ENCODE measurements around the gene PTPRD.

Gene PTPRD

DNA sequence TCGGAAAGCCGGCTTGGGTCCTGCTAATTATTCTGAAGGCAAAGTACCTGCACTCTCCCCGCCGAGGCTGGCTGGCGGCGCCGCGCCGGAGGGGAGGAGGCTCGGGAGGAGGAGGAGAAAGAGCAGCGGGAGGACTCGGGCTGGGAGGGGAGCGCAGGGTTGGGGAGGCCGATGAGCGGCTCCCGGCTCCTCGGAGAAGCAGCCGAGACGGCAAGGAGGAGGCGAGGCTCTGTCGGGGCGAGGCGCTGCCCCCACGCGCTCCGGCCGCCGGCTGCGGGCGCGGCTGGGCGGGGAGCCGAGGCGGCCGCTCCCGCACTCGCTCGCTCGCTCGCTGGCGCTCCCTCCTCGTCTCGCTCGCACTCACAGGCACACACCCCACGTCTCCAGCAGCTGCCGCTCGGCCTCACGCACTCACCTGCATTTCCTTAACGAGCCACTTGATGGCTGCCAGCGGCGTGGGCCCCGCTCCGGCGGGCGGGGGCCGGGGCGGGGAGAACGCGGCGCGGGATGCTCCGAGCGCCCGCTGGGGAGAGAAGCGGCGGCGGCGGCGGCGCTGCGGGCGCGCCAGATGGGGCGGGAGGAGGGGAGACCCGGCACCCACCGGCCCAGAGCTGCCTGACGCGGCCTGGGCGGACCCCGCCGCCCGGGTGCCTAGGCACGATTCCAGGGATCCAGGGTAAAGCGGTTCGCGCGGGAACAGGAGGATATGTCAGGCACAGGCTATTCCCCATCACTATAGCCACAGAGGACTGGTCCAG lies at the start of gene PTPRD:
Gene PTPRD, minus strand, starts transcription at position 362 of the 758 bp plus-strand sequence.
- DNase-seq = peak; percentile 92

- DNase-seq = no peak
These were observed 49.2 kb upstream of the PTPRD start for GRCh38 chr9:10661994-10662393.

DNA sequence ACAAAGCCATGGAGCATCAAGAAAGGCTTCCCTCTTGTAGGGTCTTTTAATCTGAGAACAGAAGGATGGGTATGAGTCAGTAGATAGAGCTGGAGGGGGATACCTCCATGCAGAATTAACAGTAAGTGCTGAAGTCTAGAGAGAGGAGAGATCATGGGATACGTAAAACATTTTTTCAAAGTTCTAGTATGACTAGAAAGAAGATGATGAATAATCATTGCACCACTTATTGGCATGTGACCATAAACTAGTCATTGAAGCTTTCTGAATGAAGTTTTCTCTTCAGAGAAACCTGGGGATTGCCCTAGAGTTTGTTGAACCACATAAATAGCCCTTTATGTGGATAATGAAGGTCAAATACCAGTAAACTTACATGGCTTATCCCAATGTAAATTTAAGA lies 48.6 kb upstream of the PTPRD start:
- no peak for DNase-seq

DNA sequence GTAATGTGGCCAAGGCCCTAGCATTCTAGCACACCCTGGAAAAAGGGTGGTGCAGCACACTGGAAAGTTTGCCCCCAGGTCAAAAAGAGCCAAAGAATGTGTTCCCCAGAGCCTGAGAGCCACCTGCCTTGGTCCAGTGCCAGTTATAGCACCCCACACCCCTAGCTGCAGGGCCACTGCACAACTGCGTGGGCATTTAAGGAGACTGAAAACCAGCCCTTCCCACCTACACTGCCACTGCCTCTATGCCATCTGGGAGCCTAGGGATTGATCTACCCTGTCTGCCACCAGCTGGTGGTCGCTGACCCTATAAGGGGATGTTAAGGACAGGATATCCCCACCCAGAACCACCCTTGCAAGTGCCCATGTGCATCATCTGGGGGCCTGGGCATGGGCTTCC lies 38.2 kb upstream of the PTPRD start:
- no peak for DNase-seq

DNA sequence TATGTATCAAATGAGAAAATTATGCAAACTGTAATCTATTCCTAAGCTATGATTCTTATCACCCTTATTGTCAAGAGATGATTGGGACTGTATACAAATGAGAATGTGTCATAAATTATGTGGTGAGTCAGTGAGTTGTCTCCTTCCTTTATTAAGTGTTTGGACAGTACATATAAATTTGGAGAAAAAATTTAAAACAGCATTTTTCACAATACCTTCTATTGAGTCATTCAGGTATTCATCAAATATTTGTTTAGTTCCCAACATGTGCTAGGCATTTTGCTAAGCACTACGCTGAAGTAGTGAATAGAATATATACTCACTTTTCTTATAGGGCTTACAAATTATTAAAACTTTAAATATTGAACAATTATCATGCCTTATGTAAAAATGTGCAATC lies 36.3 kb upstream of the PTPRD start:
- DNase-seq = peak; percentile 21

DNA sequence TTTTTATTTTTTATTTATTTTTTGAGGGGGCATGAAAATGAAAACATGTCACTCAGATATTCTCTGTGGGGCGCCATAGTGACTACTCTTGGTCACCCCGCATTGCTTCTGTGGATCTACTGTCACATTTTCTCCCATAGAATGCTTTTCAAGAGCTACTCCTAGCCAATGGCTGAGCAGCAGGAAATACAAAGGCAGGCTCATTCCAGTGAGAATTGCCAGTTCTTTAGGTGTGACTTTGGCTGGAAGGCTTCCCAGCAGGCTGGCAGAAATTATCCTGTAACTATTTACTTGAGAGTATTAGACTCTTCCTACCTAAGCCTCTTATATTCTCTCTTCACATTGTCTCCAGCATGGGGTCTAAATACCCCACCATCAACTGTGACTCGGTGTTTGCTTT lies 21.0 kb upstream of the PTPRD start:
- peak; percentile 48 for DNase-seq

DNA sequence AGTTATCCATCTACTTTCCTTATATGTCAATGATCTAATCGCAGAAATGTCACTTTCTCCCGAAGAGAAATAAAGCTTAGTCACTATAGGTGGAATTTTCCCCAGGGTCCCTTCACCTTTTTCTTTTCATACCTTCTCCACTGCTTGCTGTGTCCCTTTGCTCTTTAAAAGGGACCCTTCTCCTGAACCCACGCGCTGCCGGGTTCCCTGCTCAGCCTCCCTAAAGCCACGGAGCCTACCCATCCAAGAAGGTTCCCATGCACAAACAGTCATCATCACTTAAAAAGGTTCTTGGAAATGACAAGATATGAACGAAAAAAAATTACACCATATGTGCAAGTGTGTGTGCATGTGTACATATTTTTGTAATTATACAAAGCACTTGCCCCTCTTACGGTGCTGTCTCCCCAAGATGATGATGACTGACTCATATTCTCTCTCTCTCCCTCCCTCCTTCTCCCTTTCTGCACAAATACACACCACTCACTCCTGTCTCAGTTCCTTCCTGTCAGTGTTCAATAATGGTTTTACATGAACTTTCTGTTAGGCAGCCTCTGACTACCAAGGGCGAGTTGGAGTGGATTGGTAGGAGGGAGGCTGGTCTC lies 1.5 kb upstream of the PTPRD start:
- peak; percentile 64 for DNase-seq

- peak; percentile 67 for DNase-seq
These were observed 617 bp upstream of the PTPRD start for GRCh38 chr9:10613419-10613818.

DNA sequence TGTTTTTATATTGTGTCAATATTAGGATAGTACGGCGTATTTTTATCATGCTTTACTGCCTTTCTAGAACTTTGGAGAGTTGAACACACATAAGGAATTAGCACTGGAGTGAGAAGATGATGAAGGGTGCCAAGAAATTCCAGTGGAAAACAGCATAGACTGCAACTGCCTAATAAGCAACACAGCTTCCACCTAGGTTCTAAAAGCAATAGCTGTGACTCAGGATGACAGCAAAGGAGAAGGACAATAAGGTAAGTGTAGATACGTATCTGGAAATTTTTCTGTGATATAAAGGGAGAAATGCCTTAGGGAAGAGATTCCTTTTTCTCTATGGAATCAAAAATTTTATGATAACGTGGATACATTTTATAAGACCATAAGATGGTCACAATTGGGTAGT lies 7.4 kb downstream of the PTPRD start:
- DNase-seq = peak; percentile 26

DNA sequence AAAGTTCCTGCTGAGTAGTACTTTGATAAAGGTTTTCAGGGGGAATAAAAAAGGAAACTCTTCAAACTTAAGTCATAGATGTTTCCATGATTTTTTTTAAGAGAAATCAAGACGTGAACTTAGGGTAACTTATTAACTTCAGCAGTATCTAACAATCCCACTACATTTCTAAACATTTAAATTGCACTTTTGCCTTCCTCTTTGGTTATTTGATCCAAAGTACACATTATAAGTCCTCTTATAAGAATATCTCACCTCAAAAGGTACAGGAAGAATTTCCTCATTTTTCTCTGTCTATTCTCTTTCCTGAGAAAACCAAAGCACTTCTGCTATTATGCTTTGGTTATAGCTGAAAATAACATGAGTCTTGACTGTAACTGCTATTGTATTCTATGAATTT lies 7.9 kb downstream of the PTPRD start:
- DNase-seq = no peak

DNA sequence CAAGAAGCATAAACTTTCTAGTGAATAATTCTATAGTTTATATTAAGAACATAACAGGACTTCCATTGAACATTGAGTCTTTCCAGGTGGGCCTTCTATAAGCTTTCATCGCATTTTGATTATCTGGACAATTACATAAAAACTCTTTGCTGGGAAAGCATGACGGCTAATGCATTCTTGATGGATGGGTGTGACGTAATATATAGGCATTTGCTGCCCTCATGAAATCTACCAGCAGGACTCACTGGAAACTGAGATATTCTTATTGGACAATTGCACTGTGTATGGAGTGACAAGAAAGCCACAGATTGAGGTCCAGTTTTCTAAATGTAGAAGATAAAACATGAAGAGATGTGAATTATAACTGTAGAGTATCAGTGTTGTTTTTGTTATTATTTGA lies 15.0 kb downstream of the PTPRD start:
- peak; percentile 30 for DNase-seq

GRCh38 chr9:10594482-10594881 lies 18.3 kb downstream of the PTPRD start:
- DNase-seq = peak; percentile 60

DNA sequence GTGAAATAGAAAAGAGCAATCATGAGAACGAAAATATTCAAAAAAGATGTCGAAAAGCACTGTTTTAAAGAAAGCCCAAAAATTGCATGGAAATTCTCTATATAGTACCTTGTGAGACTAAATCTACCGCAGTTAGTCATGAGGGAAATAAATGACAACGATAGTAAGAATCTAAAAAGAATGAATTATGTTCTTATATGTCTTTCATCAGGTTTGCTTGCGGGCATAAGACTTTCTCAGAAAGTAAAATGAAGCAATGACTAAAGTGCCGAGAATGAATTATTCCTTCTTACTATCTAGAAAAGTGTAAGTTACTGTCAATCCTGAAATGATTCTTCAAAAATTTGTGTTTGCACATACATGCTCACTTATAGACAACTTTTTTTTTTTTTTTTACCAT lies 26.4 kb downstream of the PTPRD start:
- no peak for DNase-seq

DNA sequence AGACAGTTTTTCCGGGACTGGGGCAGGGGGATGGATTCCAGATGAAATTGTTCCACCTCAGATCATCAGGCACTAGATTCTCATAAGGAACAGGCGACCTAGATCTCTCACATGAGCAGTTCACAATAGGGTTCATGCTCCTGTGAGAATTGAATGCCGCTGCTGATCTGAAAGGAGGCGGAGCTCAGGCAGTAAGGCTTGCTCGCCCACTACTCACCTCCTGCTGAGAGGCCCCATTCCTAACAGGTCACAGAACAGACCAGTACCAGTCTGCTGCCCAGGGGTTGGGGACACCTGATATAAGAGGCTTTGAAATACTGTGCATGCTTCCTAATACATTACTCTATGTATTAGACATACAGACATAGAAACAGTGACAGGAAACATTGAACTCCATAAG lies 41.1 kb downstream of the PTPRD start:
- no peak for DNase-seq

DNA sequence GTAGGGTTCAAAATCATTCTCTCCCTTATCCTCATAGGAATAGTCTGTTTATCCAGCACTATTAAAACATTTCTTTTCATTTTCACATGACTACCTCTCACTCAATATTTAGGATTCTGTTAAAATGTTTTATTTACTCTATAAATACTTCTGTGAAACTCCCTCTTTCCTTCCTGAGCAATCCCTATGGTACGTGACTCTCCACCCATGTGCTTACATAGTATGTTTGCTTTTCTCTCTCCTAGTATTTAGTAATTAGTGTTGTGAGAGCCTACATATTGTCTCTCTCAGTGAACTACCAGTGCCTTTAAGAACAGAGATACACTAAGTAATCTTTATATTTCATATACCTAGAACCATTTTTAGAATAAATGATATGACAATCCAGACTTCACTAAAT lies 46.0 kb downstream of the PTPRD start:
- DNase-seq = peak; percentile 71

- DNase-seq = peak; percentile 23
These were observed 50.0 kb downstream of the PTPRD start for GRCh38 chr9:10562581-10563343.

DNA sequence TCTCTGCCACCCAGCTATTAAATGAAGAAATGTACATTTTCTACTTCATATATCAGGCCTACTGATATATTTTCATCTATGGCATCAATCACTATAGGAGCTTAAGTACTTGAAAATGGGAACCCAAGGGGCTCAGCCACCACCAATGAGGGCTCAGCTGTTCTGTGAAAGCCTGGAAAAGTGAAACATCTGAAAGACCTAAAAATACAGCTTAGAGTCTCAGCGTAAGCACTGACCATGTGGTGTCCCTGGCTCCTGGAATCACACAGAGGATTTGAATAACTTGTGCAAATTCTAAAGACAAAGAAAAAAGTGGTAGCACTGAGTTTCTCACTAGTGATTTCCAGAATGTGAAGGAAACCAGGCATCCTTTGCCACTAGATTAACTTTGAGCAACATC lies 64.5 kb downstream of the PTPRD start:
- no peak for DNase-seq

GRCh38 chr9:10538073-10538472 lies 74.7 kb downstream of the PTPRD start:
- DNase-seq = no peak

- peak; percentile 18 for DNase-seq
These were observed 78.0 kb downstream of the PTPRD start for GRCh38 chr9:10534850-10535249.

GRCh38 chr9:10525972-10526371 lies 86.8 kb downstream of the PTPRD start:
- peak; percentile 12 for DNase-seq

- no peak for DNase-seq
These were observed 89.6 kb downstream of the PTPRD start for GRCh38 chr9:10523164-10523563.

DNA sequence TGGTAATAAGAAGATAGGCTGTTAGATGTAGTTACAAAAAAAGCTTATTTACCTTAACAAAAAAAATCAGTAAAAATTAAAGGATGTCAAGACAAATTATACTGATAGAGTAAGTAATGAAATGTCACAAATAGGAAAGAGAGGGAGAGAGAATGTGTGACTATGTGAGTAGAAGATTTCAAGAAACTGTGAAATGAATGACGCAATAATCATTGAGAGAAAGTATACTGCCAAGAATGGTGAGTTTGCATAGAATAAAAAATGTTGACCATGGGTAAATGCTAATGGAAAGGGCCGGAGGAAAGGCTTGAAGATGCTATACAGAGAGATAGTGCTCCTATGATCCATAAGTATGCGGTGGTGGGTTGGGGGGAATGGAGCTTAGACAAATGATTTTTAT lies 100.7 kb downstream of the PTPRD start:
- no peak for DNase-seq

GRCh38 chr9:10488937-10489336 lies 123.9 kb downstream of the PTPRD start:
- DNase-seq = no peak

DNA sequence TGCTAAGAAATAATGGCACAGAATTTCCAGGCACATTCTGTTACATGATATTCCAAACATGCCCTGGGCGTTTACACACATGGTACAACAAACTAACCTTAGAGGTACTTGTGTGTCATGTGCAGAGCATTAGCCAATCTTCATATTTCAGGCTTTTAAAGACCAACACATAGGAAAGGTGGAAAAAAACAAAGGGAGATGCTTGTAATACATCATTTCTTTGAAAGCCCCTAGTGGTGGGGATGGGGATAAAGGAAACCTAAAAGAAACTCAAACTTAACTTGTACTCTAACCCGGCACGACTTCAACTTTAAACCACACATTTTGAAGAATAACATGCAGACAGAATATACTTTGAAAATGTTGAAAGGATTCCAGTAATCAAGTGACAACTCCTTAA lies 133.6 kb downstream of the PTPRD start:
- peak; percentile 58 for DNase-seq

All from NCI-H69 (cell line).